KOPT-K1 (cell line): ENCODE data around the gene PTPRT.

ENCODE experiments used
- H3K27ac ChIP-seq: fragments of 200-600 bp; sonication (generic); 2 replicates; pipeline ENCODE4 v1.5.1; 2016; ENCODE audit warnings: antibody characterized with exemption, mild to moderate bottlenecking, low read depth, low read length; ENCODE audit not compliant: poor library complexity, severe bottlenecking
- H3K36me3 ChIP-seq: fragments of 200-600 bp; sonication (generic); 2 replicates; pipeline ENCODE4 v1.5.1; 2017; ENCODE audit warnings: antibody characterized with exemption, mild to moderate bottlenecking, low read length, moderate library complexity; ENCODE audit not compliant: insufficient read depth
- H3K9me3 ChIP-seq: fragments of 200-600 bp; sonication (generic); 2 replicates; pipeline ENCODE4 v1.5.1; 2017; ENCODE audit warnings: antibody characterized with exemption, low read length, mild to moderate bottlenecking; ENCODE audit not compliant: insufficient read depth, poor library complexity, severe bottlenecking

The PTPRT gene

GRCh38 chr20:42779216-42779615, 410.5 kb downstream of the PTPRT start:
- Histone ChIP-seq H3K27ac (no peak overlapping the region), H3K36me3 (no peaks in the 10 kb centered on the region), H3K9me3 (no peaks in the 10 kb centered on the region)

- Histone ChIP-seq H3K9me3 (no peaks in the 10 kb centered on the region), H3K36me3 (no peaks in the 10 kb centered on the region), H3K27ac (no peak overlapping the region)
Measured at GRCh38 chr20:42775866-42776265, 413.8 kb downstream of the PTPRT start.

- Histone ChIP-seq H3K36me3 (no peaks in the 10 kb centered on the region), H3K9me3 (no peaks in the 10 kb centered on the region), H3K27ac (no peak overlapping the region)
Measured at GRCh38 chr20:42775037-42775436, 414.7 kb downstream of the PTPRT start.

GRCh38 chr20:42763015-42763414, 426.7 kb downstream of the PTPRT start:
- no peaks in the 10 kb centered on the region for H3K36me3 ChIP-seq
- H3K9me3 ChIP-seq, result no peaks in the 10 kb centered on the region
- no peak overlapping the region for H3K27ac ChIP-seq

DNA sequence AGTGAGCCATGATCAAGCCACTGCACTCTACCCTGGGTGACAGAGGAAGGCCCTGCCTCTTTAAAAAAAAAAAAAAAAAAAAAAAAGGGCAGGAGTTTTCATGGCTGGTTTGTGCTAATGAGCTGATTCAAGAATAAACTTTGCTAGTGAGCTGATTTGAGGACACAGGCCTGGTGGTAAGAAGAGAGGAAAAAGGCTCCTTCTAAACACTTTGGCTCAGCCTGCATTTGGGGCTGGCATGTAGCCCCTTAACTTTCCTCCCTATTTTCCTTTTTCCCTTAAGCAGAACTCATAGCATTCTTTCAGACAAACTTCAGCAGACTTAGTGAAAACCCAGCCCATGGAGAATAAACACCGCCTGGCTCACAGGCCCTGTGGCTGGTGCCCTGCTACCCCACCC, 432.7 kb downstream of the PTPRT start:
- H3K36me3 ChIP-seq, result no peaks in the 10 kb centered on the region
- H3K27ac ChIP-seq, result no peak overlapping the region
- H3K9me3 ChIP-seq, result no peaks in the 10 kb centered on the region

DNA sequence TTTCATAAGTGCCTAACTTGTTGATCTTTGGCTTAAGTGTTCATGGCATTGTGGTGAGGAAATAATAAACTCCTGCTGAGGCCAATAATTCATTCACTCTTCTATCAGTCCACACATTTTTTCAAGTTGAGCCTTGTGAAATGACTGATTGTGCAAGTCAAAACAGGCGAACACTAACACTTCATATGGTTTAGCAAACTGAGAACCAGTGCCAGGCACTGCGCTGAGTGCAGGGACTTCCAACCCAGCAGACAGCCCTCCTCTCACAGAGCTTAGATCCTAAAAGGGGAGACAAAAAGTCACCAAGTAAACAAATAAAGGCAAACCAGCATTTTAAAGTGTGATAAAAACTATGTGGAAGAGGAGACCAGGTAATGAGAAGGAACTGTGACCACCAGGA, 435.0 kb downstream of the PTPRT start:
- no peaks in the 10 kb centered on the region for H3K9me3 ChIP-seq
- no peak overlapping the region for H3K27ac ChIP-seq
- no peaks in the 10 kb centered on the region for H3K36me3 ChIP-seq

- no peak overlapping the region for H3K27ac ChIP-seq
- H3K36me3 ChIP-seq, result no peaks in the 10 kb centered on the region
Measured at GRCh38 chr20:42752620-42753019, 437.1 kb downstream of the PTPRT start.

GRCh38 chr20:42749556-42749955, 440.1 kb downstream of the PTPRT start:
- H3K36me3 ChIP-seq, result no peaks in the 10 kb centered on the region
- no peaks in the 10 kb centered on the region for H3K9me3 ChIP-seq
- no peak overlapping the region for H3K27ac ChIP-seq

More at GRCh38 chr20:42752620-42753019, 437.1 kb downstream of the PTPRT start:
- no peaks in the 10 kb centered on the region for H3K9me3 ChIP-seq

DNA sequence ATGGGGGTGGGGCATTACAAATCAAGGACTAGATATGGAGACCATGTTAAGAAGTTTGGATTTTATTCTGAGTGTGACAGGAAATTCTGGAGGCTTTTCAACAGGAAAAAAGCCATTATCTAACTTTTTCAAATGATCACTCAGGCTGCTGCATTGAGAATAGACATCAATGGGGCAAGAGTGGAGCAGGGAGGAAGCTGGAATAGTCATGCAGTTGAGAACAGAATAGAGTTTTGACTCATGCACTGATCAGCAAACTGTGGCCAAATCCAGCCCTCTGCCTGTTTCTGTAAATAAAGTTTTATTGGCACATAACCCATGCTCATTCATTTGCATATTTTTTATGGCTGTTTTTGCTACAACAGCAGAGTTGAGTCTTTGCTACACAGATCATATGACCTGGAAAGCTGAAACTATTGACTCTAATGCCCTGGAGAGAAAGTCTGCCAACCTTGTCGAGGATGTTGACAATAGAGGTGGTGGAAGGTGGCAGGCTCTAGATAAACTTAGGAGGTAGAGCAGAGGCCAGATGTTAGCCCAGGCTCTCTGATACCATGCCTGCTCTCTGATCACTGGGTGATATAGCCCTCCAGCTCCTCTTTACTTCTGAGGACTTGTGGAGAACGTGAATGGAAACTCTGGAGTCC, 441.8 kb downstream of the PTPRT start:
- Histone ChIP-seq H3K27ac (no peak overlapping the region), H3K9me3 (no peaks in the 10 kb centered on the region), H3K36me3 (no peaks in the 10 kb centered on the region)

- no peaks in the 10 kb centered on the region for H3K36me3 ChIP-seq
- no peak overlapping the region for H3K27ac ChIP-seq
- H3K9me3 ChIP-seq, result no peaks in the 10 kb centered on the region
Measured at GRCh38 chr20:42744756-42745465, 444.8 kb downstream of the PTPRT start.

DNA sequence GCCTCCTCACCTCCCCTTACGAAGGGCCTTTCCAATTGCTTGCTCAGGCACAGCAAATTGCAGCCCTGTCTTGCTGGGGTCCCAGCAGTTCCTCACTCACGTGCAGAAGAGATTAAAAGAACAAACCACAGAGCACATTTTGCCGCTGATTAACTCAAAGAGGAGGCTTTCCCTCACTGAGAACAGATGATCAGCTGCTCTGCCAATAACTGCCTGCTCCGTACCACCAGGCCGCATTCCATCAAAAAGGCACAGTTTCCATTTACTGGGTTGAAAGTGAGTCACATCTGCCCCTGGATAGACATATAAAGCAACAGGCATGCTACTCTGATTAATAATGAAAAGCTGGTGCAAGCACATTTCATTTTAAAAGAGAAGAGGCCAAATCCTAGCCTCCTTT, 446.8 kb downstream of the PTPRT start:
- Histone ChIP-seq H3K27ac (no peak overlapping the region), H3K9me3 (no peaks in the 10 kb centered on the region), H3K36me3 (no peaks in the 10 kb centered on the region)

GRCh38 chr20:42741906-42742305, 447.8 kb downstream of the PTPRT start:
- Histone ChIP-seq H3K9me3 (no peaks in the 10 kb centered on the region), H3K27ac (no peak overlapping the region), H3K36me3 (no peaks in the 10 kb centered on the region)

DNA sequence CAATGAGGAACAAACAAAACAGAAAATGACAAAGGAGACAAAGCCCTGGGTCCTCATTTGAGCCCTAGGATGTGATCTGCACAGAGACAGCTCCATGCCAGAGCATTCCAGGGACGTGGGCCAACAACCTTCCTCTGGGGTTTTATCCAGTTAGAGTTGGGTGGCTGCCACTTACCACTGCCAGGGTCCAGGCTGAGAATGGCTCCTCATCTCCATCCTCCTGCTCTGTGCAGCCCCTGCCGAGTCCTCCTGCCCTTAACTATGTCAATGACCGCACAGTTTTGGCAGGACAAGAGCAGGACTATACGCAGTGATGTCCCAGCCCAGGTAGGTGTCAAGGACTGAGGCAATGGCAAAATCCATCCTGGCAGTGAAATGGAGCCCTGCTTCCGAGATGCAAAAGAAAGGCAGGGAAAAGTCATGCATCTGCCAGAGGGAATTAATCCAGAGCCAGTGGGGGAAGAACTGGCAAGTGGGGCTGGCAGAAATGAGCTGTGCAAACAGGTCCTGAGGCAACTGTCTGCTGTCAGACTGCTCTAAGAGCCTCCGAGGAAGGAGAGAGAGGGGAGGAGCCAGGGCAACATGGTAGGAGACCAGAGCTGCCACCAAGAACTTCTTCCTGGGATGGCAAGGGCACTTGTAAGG, 449.4 kb downstream of the PTPRT start:
- no peaks in the 10 kb centered on the region for H3K9me3 ChIP-seq
- H3K27ac ChIP-seq, result no peak overlapping the region
- no peaks in the 10 kb centered on the region for H3K36me3 ChIP-seq

DNA sequence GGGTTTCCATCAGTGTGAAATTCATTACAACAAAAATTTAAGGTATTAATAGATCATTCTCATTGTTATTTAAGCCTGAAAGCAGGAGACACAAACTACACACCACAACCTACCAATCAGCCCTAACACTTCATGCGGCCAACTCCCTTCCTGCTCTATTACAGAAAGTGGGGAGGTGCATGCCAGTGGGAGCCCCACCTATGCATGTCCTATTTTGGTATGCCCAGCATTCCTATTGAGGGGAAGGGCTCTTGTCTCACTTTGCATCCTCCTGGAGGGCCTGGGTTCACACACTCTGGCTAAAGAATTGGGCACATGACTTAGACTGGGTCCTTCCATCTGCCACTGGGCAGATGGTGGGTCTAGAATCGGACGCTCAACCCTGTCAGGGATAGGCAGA, 450.0 kb downstream of the PTPRT start:
- no peaks in the 10 kb centered on the region for H3K36me3 ChIP-seq
- H3K27ac ChIP-seq, result no peak overlapping the region
- no peaks in the 10 kb centered on the region for H3K9me3 ChIP-seq

GRCh38 chr20:42735539-42735938, 454.2 kb downstream of the PTPRT start:
- Histone ChIP-seq H3K9me3 (no peaks in the 10 kb centered on the region), H3K27ac (no peak overlapping the region), H3K36me3 (no peaks in the 10 kb centered on the region)
